DND-41 (cell line): ENCODE measurements around the gene MRTFA.

Experiments
- ATAC-seq: fragments of 200-7000 bp; cut with Tn5 transposase; 3 replicates; pipeline ENCODE4 v1.9.1; 2021; ENCODE audit warnings: low read depth; ENCODE audit not compliant: insufficient read depth
- DNase-seq: peaks from one replicate; pipeline ENCODE4 v3.0.0-alpha.2; 2020
- H2AFZ ChIP-seq: 2 replicates; pipeline ENCODE4 v1.6.0; 2012; ENCODE audit warnings: low read depth, low read length
- H3K27ac ChIP-seq: 2 replicates; pipeline ENCODE4 v1.5.1; 2012; ENCODE audit warnings: low read length, inconsistent platforms
- H3K27me3 ChIP-seq: fragments of 200-600 bp; sonication (generic); 2 replicates; pipeline ENCODE4 v1.6.0; 2012; ENCODE audit warnings: low read length, mild to moderate bottlenecking, inconsistent platforms; ENCODE audit not compliant: insufficient read depth, poor library complexity
- H3K36me3 ChIP-seq: 2 replicates; pipeline ENCODE4 v1.5.1; 2012; ENCODE audit warnings: low read length, inconsistent platforms; ENCODE audit not compliant: insufficient read depth
- H3K4me1 ChIP-seq: 2 replicates; pipeline ENCODE4 v1.5.1; 2012; ENCODE audit warnings: mild to moderate bottlenecking, low read length; ENCODE audit not compliant: insufficient read depth
- H3K4me2 ChIP-seq: 2 replicates; pipeline ENCODE4 v1.6.0; 2012; ENCODE audit warnings: mild to moderate bottlenecking, moderate library complexity, low read length, inconsistent platforms; ENCODE audit not compliant: insufficient read depth
- H3K4me3 ChIP-seq, 2 experiments: fragments of 200-600 bp in 1 of 2; shearing (Covaris generic) in 1 of 2; 2 replicates each; pipeline ENCODE4 v1.5.1; 2012 to 2016; ENCODE audit warnings: inconsistent platforms in 2 of 2, low read length in 2 of 2, mild to moderate bottlenecking in 2 of 2, low read depth in 1 of 2, moderate library complexity in 1 of 2
- H3K79me2 ChIP-seq: 2 replicates; pipeline ENCODE4 v1.6.0; 2012; ENCODE audit warnings: low read length, inconsistent platforms; ENCODE audit not compliant: insufficient read depth
- H3K9ac ChIP-seq: 2 replicates; pipeline ENCODE4 v1.6.0; 2012; ENCODE audit warnings: low read depth, mild to moderate bottlenecking, inconsistent platforms, low read length, moderate library complexity
- H3K9me3 ChIP-seq: 2 replicates; pipeline ENCODE4 v1.5.1; 2012; ENCODE audit warnings: low read length, moderate library complexity, mild to moderate bottlenecking, inconsistent platforms; ENCODE audit not compliant: insufficient read depth, severe bottlenecking
- H4K20me1 ChIP-seq: 2 replicates; pipeline ENCODE4 v1.6.0; 2012; ENCODE audit warnings: low read length; ENCODE audit not compliant: insufficient read depth
- CTCF ChIP-seq: IDR thresholded peaks from 2 replicates; pipeline ENCODE4 v1.5.1; 2012; ENCODE audit warnings: borderline replicate concordance, low read length, moderate library complexity, mild to moderate bottlenecking; ENCODE audit not compliant: poor library complexity, severe bottlenecking; ENCODE audit errors: extremely low read depth
- EZH2 ChIP-seq: IDR thresholded peaks from 3 replicates; pipeline ENCODE4 v1.6.1; 2012; ENCODE audit warnings: borderline replicate concordance, low read depth, mild to moderate bottlenecking, moderate library complexity, low read length, inconsistent platforms; ENCODE audit not compliant: severe bottlenecking

The MRTFA gene

GRCh38 chr22:40512426-40513136, 123.9 kb downstream of the MRTFA start:
- Histone ChIP-seq H4K20me1 (no peaks in the 10 kb centered on the region), H3K4me1 (no peaks in the 10 kb centered on the region), H3K36me3 (no peaks in the 10 kb centered on the region), H3K4me2 (no peak overlapping the region), H2AFZ (no peak overlapping the region), H3K27me3 (no peaks in the 10 kb centered on the region), H3K79me2 (no peaks in the 10 kb centered on the region), H3K9ac (no peak overlapping the region), H3K4me3 (no peak overlapping the region), H3K9me3 (no peaks in the 10 kb centered on the region), H3K27ac (no peak overlapping the region)
- DNase-seq, result no peak
- TF ChIP-seq EZH2, result no peak
- no peak for TF ChIP-seq CTCF
- ATAC-seq, result no peak

- DNase-seq (no peak), ATAC-seq (no peak)
- no peaks in the 10 kb centered on the region for H3K9me3 ChIP-seq
- no peaks in the 10 kb centered on the region for H3K4me1 ChIP-seq
- H3K27ac ChIP-seq, result no peak overlapping the region
- H4K20me1 ChIP-seq, result no peaks in the 10 kb centered on the region
- H3K79me2 ChIP-seq, result no peaks in the 10 kb centered on the region
- no peak overlapping the region for H3K9ac ChIP-seq
- no peak overlapping the region for H3K4me3 ChIP-seq
- no peaks in the 10 kb centered on the region for H3K27me3 ChIP-seq
- TF ChIP-seq CTCF (no peak), EZH2 (no peak)
- no peak overlapping the region for H2AFZ ChIP-seq
- no peak overlapping the region for H3K4me2 ChIP-seq
- H3K36me3 ChIP-seq, result no peaks in the 10 kb centered on the region
These were observed 124.9 kb downstream of the MRTFA start for GRCh38 chr22:40511604-40512003.

- Histone ChIP-seq H3K27ac (no peak overlapping the region), H3K36me3 (no peaks in the 10 kb centered on the region), H3K4me1 (no peaks in the 10 kb centered on the region), H3K27me3 (no peaks in the 10 kb centered on the region), H3K4me3 (no peak overlapping the region), H3K79me2 (no peaks in the 10 kb centered on the region), H3K9me3 (no peaks in the 10 kb centered on the region), H3K9ac (no peak overlapping the region), H3K4me2 (no peak overlapping the region), H2AFZ (no peak overlapping the region), H4K20me1 (no peaks in the 10 kb centered on the region)
- no peak for TF ChIP-seq EZH2
- TF ChIP-seq CTCF, result no peak
- DNase-seq (no peak), ATAC-seq (no peak)
These were observed 125.7 kb downstream of the MRTFA start for GRCh38 chr22:40510631-40511364.
